K562 (cell line): ENCODE measurements around the gene MRPL52. TPM values are rescaled to one million over a fixed set of nuclear protein-coding genes. Genes with fewer than 3 reads are reported as not detected.

Experiments used
- ATAC-seq: fragments of 200-7000 bp; cut with Tn5 transposase; 3 replicates; pipeline ENCODE4 v1.9.1; 2020; ENCODE audit warnings: moderate library complexity
- BruUV-seq: library from RNA; stranded (reverse); fragments of 400-500 nt; replicated peaks from 2 replicates; lab custom pipeline; 2021; lab: Mats Ljungman, UMichigan
- CTCF ChIA-PET: fragments of 300-600 bp; formaldehyde crosslinking; extraction: SDS; loops from one replicate; lab custom pipeline; 2021; ENCODE audit warnings: low intra/inter-chr PET ratio; lab: Yijun Ruan, JAX
- POLR2A ChIA-PET: fragments of 300-600, 350-650 bp; sonication (Branson Sonifier 250); formaldehyde crosslinking; extraction: SDS; loops from one replicate; lab custom pipeline; 2021; ENCODE audit warnings: antibody characterized with exemption, inconsistent platforms; lab: Yijun Ruan, JAX
- DNase-seq, 4 experiments: peaks; one replicate each; pipeline versions ENCODE4 v3.0.0 to v3.0.0-alpha.2; 2011 to 2018; ENCODE audit warnings: low spot score in 3 of 4, mixed read lengths in 3 of 4; ENCODE audit errors: extremely low read depth in 1 of 4
- FAIRE-seq: peaks from 2 replicates; lab custom pipeline; 2011; peaks lifted over from hg19 to GRCh38; lab: Jason Lieb, UNC
- H2AFZ ChIP-seq: 2 replicates; pipeline ENCODE4 v1.6.0; 2011; ENCODE audit warnings: low read depth, low read length, control low read depth, inconsistent platforms
- H3K27ac ChIP-seq: fragments of 200-600 bp; 3 replicates; pipeline ENCODE4 v1.8.0; 2011; ENCODE audit warnings: low read depth, mild to moderate bottlenecking, control low read depth, inconsistent platforms, low read length, moderate library complexity, mixed read lengths; ENCODE audit errors: extremely low read depth
- H3K27me3 ChIP-seq, 2 experiments: fragments of 300-600 bp in 1 of 2; 2 replicates in 1 of 2; 3 replicates in 1 of 2; pipeline versions ENCODE4 v1.6.0 to v1.8.0; 2011; ENCODE audit warnings: inconsistent platforms in 2 of 2, low read length in 2 of 2, mild to moderate bottlenecking in 1 of 2, mixed read lengths in 1 of 2, moderate library complexity in 1 of 2; ENCODE audit not compliant: control insufficient read depth in 2 of 2, insufficient read depth in 2 of 2
- H3K36me3 ChIP-seq: fragments of 300-600 bp; 3 replicates; pipeline ENCODE4 v1.8.0; 2011; ENCODE audit warnings: mild to moderate bottlenecking, low read length, inconsistent platforms; ENCODE audit not compliant: control insufficient read depth, insufficient read depth
- H3K4me1 ChIP-seq, 2 experiments: fragments of 200-600 bp in 1 of 2; replicated peaks in 1 of 2; 2 replicates in 1 of 2; 3 replicates in 1 of 2; pipeline versions ENCODE4 v1.5.1 to v1.8.0; 2011; ENCODE audit warnings: inconsistent platforms in 2 of 2, low read length in 2 of 2, mild to moderate bottlenecking in 1 of 2, mixed read lengths in 1 of 2, moderate library complexity in 1 of 2; ENCODE audit not compliant: control insufficient read depth in 2 of 2, insufficient read depth in 2 of 2
- H3K4me2 ChIP-seq: 2 replicates; pipeline ENCODE4 v1.6.1; 2011; ENCODE audit warnings: low read length, control low read depth, inconsistent platforms, mixed read lengths; ENCODE audit not compliant: insufficient read depth
- H3K4me3 ChIP-seq: fragments of 200-600 bp; sonication (generic), shearing (Covaris generic); 2 replicates; pipeline ENCODE4 v1.5.1; 2016; ENCODE audit warnings: control low read depth, inconsistent platforms
- H3K79me2 ChIP-seq: fragments of 200-600 bp; 3 replicates; pipeline ENCODE4 v1.8.0; 2011; ENCODE audit warnings: low read length, inconsistent platforms; ENCODE audit not compliant: control insufficient read depth, insufficient read depth
- H3K9ac ChIP-seq, 2 experiments: 2 replicates each; pipeline versions ENCODE4 v1.6.0 to v1.6.1; 2011; ENCODE audit warnings: low read depth in 2 of 2, low read length in 2 of 2, control low read depth in 1 of 2, inconsistent platforms in 1 of 2, mild to moderate bottlenecking in 1 of 2, mixed read lengths in 1 of 2; ENCODE audit not compliant: insufficient read depth in 1 of 2
- H3K9me1 ChIP-seq: one replicate; pipeline ENCODE4 v1.6.0; 2011; ENCODE audit warnings: inconsistent platforms, mild to moderate bottlenecking, low read length, moderate library complexity; ENCODE audit not compliant: control insufficient read depth, insufficient read depth
- H3K9me3 ChIP-seq: replicated peaks from 2 replicates; pipeline ENCODE4 v1.5.1; 2011; ENCODE audit warnings: low read depth, low read length, inconsistent platforms; ENCODE audit not compliant: control insufficient read depth, insufficient read depth
- H4K20me1 ChIP-seq: replicated peaks from 2 replicates; pipeline ENCODE4 v1.6.1; 2011; ENCODE audit warnings: low read length, inconsistent platforms, mixed read lengths; ENCODE audit not compliant: control insufficient read depth, insufficient read depth
- ATF3 ChIP-seq, 2 experiments: fragments of 450-650 bp in 1 of 2; sonication (generic) in 1 of 2; formaldehyde crosslinking in 1 of 2; IDR thresholded peaks in 1 of 2; conservative IDR thresholded peaks in 1 of 2; 2 replicates each; pipeline versions ENCODE4 v1.6.1 to v1.8.1; 2016 to 2023; ENCODE audit warnings: mild to moderate bottlenecking in 2 of 2, moderate library complexity in 2 of 2, inconsistent platforms in 1 of 2, missing genetic modification reagents in 1 of 2
- ATF7 ChIP-seq: fragments of 450-650 bp; IDR thresholded peaks from 2 replicates; pipeline ENCODE4 v1.7.1; 2014; ENCODE audit warnings: mild to moderate bottlenecking, moderate library complexity
- BDP1 ChIP-seq: IDR thresholded peaks from 3 replicates; pipeline ENCODE4 v1.6.1; 2011; ENCODE audit not compliant: insufficient read length, insufficient read depth
- CBFB ChIP-seq: sonication (generic); formaldehyde crosslinking; IDR thresholded peaks from 2 replicates; pipeline ENCODE4 v1.4.0; 2020; ENCODE audit warnings: mild to moderate bottlenecking, missing genetic modification reagents
- CBX8 ChIP-seq: fragments of 200-600 bp; sonication (generic); IDR thresholded peaks from 2 replicates; pipeline ENCODE4 v1.6.1; 2012; ENCODE audit warnings: borderline replicate concordance, mixed run types, low read depth, mild to moderate bottlenecking, moderate library complexity, mixed read lengths, low read length, control low read depth, inconsistent platforms; ENCODE audit not compliant: poor library complexity, severe bottlenecking; ENCODE audit errors: extremely low read depth
- CREB1 ChIP-seq, 2 experiments: sonication (generic) in 1 of 2; formaldehyde crosslinking in 1 of 2; IDR thresholded peaks; 2 replicates each; pipeline versions ENCODE4 v1.6.1 to v1.8.0; 2012 to 2022; ENCODE audit warnings: inconsistent platforms in 1 of 2, mild to moderate bottlenecking in 1 of 2, missing genetic modification reagents in 1 of 2, moderate library complexity in 1 of 2
- GABPB2 ChIP-seq: fragments of 250-450 bp; sonication (Bioruptor Pico); conservative IDR thresholded peaks from 2 replicates; pipeline ENCODE4 v1.5.1; 2021; ENCODE audit warnings: mild to moderate bottlenecking
- ID3 ChIP-seq, 2 experiments: fragments of 250-450 bp in 1 of 2; fragments of 450-650 bp in 1 of 2; sonication (Bioruptor Pico) in 1 of 2; IDR thresholded peaks; 2 replicates each; pipeline versions ENCODE4 v1.6.1 to v1.8.0; 2016 to 2021; ENCODE audit warnings: mild to moderate bottlenecking in 2 of 2, moderate library complexity in 2 of 2, missing compliant biosample characterization in 1 of 2, missing genetic modification characterization in 1 of 2
- MAFG ChIP-seq: fragments of 450-650 bp; conservative IDR thresholded peaks from 2 replicates; pipeline ENCODE4 v1.6.1; 2016; ENCODE audit warnings: missing genetic modification characterization, missing compliant biosample characterization
- MAZ ChIP-seq, 2 experiments: fragments of 450-650 bp in 1 of 2; sonication (generic) in 1 of 2; formaldehyde crosslinking; IDR thresholded peaks in 1 of 2; conservative IDR thresholded peaks in 1 of 2; 2 replicates each; pipeline versions ENCODE4 v1.4.0 to v1.5.0; 2020; ENCODE audit warnings: mild to moderate bottlenecking in 1 of 2, missing genetic modification reagents in 1 of 2
- MEF2D ChIP-seq: conservative IDR thresholded peaks from 2 replicates; pipeline ENCODE4 v1.6.1; 2016; ENCODE audit warnings: low read depth, missing genetic modification characterization, missing compliant biosample characterization
- NRF1 ChIP-seq, 2 experiments: fragments of 450-650 bp; IDR thresholded peaks in 1 of 2; conservative IDR thresholded peaks in 1 of 2; 2 replicates each; pipeline ENCODE4 v1.6.1; 2014; ENCODE audit warnings: mild to moderate bottlenecking in 2 of 2
- PCBP1 ChIP-seq: fragments of 200-400 bp; formaldehyde crosslinking; IDR thresholded peaks from 2 replicates; pipeline ENCODE4 v1.6.1; 2018; ENCODE audit warnings: mild to moderate bottlenecking, low read depth, low read length; ENCODE audit not compliant: poor library complexity, severe bottlenecking
- RFX7 ChIP-seq: fragments of 250-450 bp; sonication (Bioruptor Pico); IDR thresholded peaks from 2 replicates; pipeline ENCODE4 v1.5.1; 2021; ENCODE audit warnings: mild to moderate bottlenecking
- RUNX1 ChIP-seq: sonication (generic); IDR thresholded peaks from 2 replicates; pipeline ENCODE4 v1.6.1; 2016; ENCODE audit warnings: antibody characterized with exemption, low read depth
- THRAP3 ChIP-seq: fragments of 450-650 bp; IDR thresholded peaks from 2 replicates; pipeline ENCODE4 v1.6.1; 2016; ENCODE audit warnings: mild to moderate bottlenecking, inconsistent platforms, borderline replicate concordance
- TRIM28 ChIP-seq: fragments of 450-650 bp; IDR thresholded peaks from 2 replicates; pipeline ENCODE4 v1.6.1; 2017
- ZNF212 ChIP-seq: fragments of 450-650 bp; formaldehyde crosslinking; IDR thresholded peaks from 2 replicates; pipeline ENCODE4 v1.4.0; 2020; ENCODE audit warnings: mild to moderate bottlenecking
- ZNF347 ChIP-seq: fragments of 450-650 bp; formaldehyde crosslinking; IDR thresholded peaks from 2 replicates; pipeline ENCODE4 v1.4.0; 2020; ENCODE audit warnings: low read depth, mild to moderate bottlenecking, moderate library complexity
- ZNF551 ChIP-seq: fragments of 250-450 bp; sonication (Bioruptor Pico); IDR thresholded peaks from 2 replicates; pipeline ENCODE4 v1.5.0; 2021; ENCODE audit warnings: mild to moderate bottlenecking, moderate library complexity
- ZSCAN32 ChIP-seq: fragments of 450-650 bp; formaldehyde crosslinking; IDR thresholded peaks from 2 replicates; pipeline ENCODE4 v1.4.0; 2020; ENCODE audit warnings: mild to moderate bottlenecking, moderate library complexity
- WGBS: fragments of 100-300 bp; shearing (Covaris generic); methylation state at CpG from one replicate; pipeline ENCODE4 v1.1.6; 2016; ENCODE audit warnings: low coverage, mixed read lengths; ENCODE audit not compliant: insufficient coverage; ENCODE audit errors: missing lambda C conversion rate; 5-methylcytosine and 5-hydroxymethylcytosine counted together
- in situ Hi-C: fragments of 300-500 bp; cut with MboI; formaldehyde crosslinking; loops from 4 replicates; pipeline ENCODE4 v1.15.0; 2018; ENCODE audit warnings: inconsistent platforms, mixed read lengths
- intact Hi-C: fragments of 100-400 bp; cut with micrococcal nuclease; formaldehyde crosslinking; loops from 2 replicates; pipeline ENCODE4 v1.14.2; 2022
- polyA plus RNA-seq, 8 experiments: library from polyadenylated mRNA; depleted of rRNA in 4 of 8; stranded (reverse) in 5 of 8; unstranded in 3 of 8; fragments of >200 nt; fragmentation: Nextera tagmentation in 2 of 8; fragmentation: Illumina TruSeq in 1 of 8; extraction: Ambion mirVana in 2 of 8; extraction: Trizol in 1 of 8; gene quantifications; 2 replicates each; pipeline versions ENCODE4 v1.2.1 to v1.2.3, GENCODE V29; 2011 to 2014; ENCODE audit warnings: inconsistent platforms in 1 of 8, missing spikeins in 1 of 8
- total RNA-seq, 7 experiments: library from RNA; depleted of rRNA in 6 of 7; stranded (reverse); fragments of >200 nt in 6 of 7; fragmentation: Illumina TruSeq in 2 of 7; extraction: Trizol in 2 of 7; gene quantifications; 2 replicates each; pipeline versions ENCODE4 v1.2.1 to v1.2.3, GENCODE V29; 2011 to 2021; ENCODE audit warnings: low replicate concordance in 1 of 7

The MRPL52 gene
- total and polyA plus RNA-seq, 9 of the 15 experiments (the other 6 are each of a cell fraction or from before 2014, with no cell fraction given), result 56.5 to 213 (median 168) TPM

- FAIRE-seq, result peak; percentile 77
- Histone ChIP-seq H3K27me3 (no peaks in the 10 kb centered on the region), H3K36me3 (peaks cover 8% of the 10 kb centered on the region; the same call in 2 of the 3 replicates), H3K4me3 (no peak overlapping the region), H4K20me1 (peaks cover 5% of the 10 kb centered on the region; the same call in 1 of the 2 replicates), H3K4me2 (peak overlapping the region; percentile 20; the same call in 1 of the 2 replicates), H3K9ac (peak overlapping the region in 1 of 2 experiments; percentile 76; a peak in 2 of 4 replicates), H3K79me2 (peaks cover 7% of the 10 kb centered on the region), H3K9me1 (no peaks in the 10 kb centered on the region), H3K9me3 (no peaks in the 10 kb centered on the region), H2AFZ (0 out of 2 replicates have a peak overlapping the region, but pooled peaks have one; percentile 46), H3K4me1 (peaks cover 20 to 31% of the 10 kb centered on the region in 2 experiments), H3K27ac (no peak overlapping the region)
- intact Hi-C loops (no loop called here), in situ Hi-C loops (no loop called here)
- ChIA-PET POLR2A (interaction anchor here (0.5 to 3.8 kb wide), 10 partner anchors 10 to 1610 kb away, joined by 3 to 60 read pairs (median 3); partner anchors contain the start of gene LRP10), CTCF (interaction anchor here (1.0 kb wide), 1 partner anchor 9 kb away, joined by 3 read pairs; no protein-coding TSS in a partner anchor)
- DNase-seq, result peak; percentile 77 to 88 (median 82)
- 37% methylated on average over 5 of the region's 6 CpGs for WGBS
- peak; percentile 64 for ATAC-seq
- BruUV-seq, result no TSS peak
- TF ChIP-seq BDP1 (no peak), GABPB2 (no peak), THRAP3 (no peak), MEF2D (no peak), CREB1 (IDR thresholded peaks at IDR 0.05) (0 out of 2 replicates have a peak, but pooled peaks have one; percentile 33), CREB1 (CRISPR knock-in tag; IDR thresholded peaks at IDR 0.05) (no peak), MAZ (CRISPR knock-in tag; conservative IDR thresholded peaks at IDR 0.05 in 1 of 2, IDR thresholded peaks at IDR 0.05 in 1 of 2) (peak in 1 of 2 experiments; percentile 59; a peak in 2 of 4 replicates), CBX8 (no peak), ZSCAN32 (CRISPR knock-in tag) (no peak), RFX7 (CRISPR knock-in tag) (no peak), ZNF212 (CRISPR knock-in tag) (no peak), ZNF347 (no peak), CBFB (no peak), RUNX1 (no peak), ATF7 (peak; percentile 73), ZNF551 (no peak), MAFG (tag) (no peak), ATF3 (IDR thresholded peaks at IDR 0.05) (peak; percentile 74), ATF3 (CRISPR knock-in tag; conservative IDR thresholded peaks at IDR 0.05) (no peak), TRIM28 (no peak), PCBP1 (no peak), ID3 (CRISPR knock-in tag; IDR thresholded peaks at IDR 0.05) (no peak), ID3 (tag; IDR thresholded peaks at IDR 0.05) (no peak), NRF1 (conservative IDR thresholded peaks at IDR 0.05 in 1 of 2, IDR thresholded peaks at IDR 0.05 in 1 of 2) (peak; percentile 41 to 44; a peak in 2 of 4 replicates)
Observed at GRCh38 chr14:22882529-22883172, 53.0 kb downstream of the MRPL52 start.
